ENCODE data around the gene TRAF3. TPM values are rescaled to one million over a fixed set of nuclear protein-coding genes. Genes with fewer than 3 reads are reported as not detected.
"Not testable (repeated sequence)": the region's sequence is repeated elsewhere in the genome, so short reads cannot be mapped to it uniquely, and the experiment has no call there.

TRAF3 gene
- total RNA-seq, 1 experiment from 2014 or later, result 11.2 TPM

GRCh38 chr14:102837120-102837519 is 59.9 kb downstream of the TRAF3 start:
- H3K36me3 Mint-ChIP-seq; H3K4me3 Mint-ChIP-seq; H3K27me3 Mint-ChIP-seq (ENCODE audit: low read depth); DNase-seq (ENCODE audit: low spot score); H3K27ac Mint-ChIP-seq; H3K9me3 Mint-ChIP-seq; ATAC-seq: not testable (repeated sequence)
- CTCF ChIA-PET, result interaction anchor here (0.7 kb wide), 1 partner anchor 142 kb away, joined by 3 read pairs; no protein-coding TSS in a partner anchor
- POLR2A ChIA-PET, result interaction anchor here (0.6 kb wide), 2 partner anchors 51 to 143 kb away, joined by 3 to 4 read pairs; no protein-coding TSS in a partner anchor
- TF ChIP-seq ZNF121 (CRISPR knock-in tag; IDR thresholded peaks at IDR 0.05), result peak; percentile 96
- peaks cover 64% of the 10 kb centered on the region for H3K4me1 Mint-ChIP-seq

GRCh38 chr14:102838501-102838900 is 61.3 kb downstream of the TRAF3 start:
- Mint-ChIP-seq H3K4me1 (peaks cover 57% of the 10 kb centered on the region), H3K27me3 (ENCODE audit: low read depth) (no peaks in the 10 kb centered on the region), H3K36me3 (no peaks in the 10 kb centered on the region), H3K27ac (peak overlapping the region; percentile 75), H3K9me3 (no peaks in the 10 kb centered on the region), H3K4me3 (no peak overlapping the region)
- CTCF ChIA-PET, result no interaction called here
- POLR2A ChIA-PET, result no interaction called here
- TF ChIP-seq EMX1 (CRISPR knock-in tag; IDR thresholded peaks at IDR 0.05) (no peak), NR1H2 (CRISPR knock-in tag; IDR thresholded peaks at IDR 0.05) (no peak), ZNF219 (CRISPR knock-in tag; IDR thresholded peaks at IDR 0.05; ENCODE audit: borderline replicate concordance) (no peak), ZNF416 (CRISPR knock-in tag; IDR thresholded peaks at IDR 0.05) (no peak), ZNF512 (CRISPR knock-in tag; IDR thresholded peaks at IDR 0.05; ENCODE audit: borderline replicate concordance) (no peak), E2F1 (CRISPR knock-in tag; IDR thresholded peaks at IDR 0.05) (no peak), GRHL2 (CRISPR knock-in tag; IDR thresholded peaks at IDR 0.05; ENCODE audit: insufficient replicate concordance, severe bottlenecking) (no peak), CREM (CRISPR knock-in tag; IDR thresholded peaks at IDR 0.05) (no peak), TCF7 (CRISPR knock-in tag; IDR thresholded peaks at IDR 0.05; ENCODE audit: low read depth) (no peak)
- DNase-seq (ENCODE audit: low spot score), result peak; percentile 41
- peak; percentile 86 for ATAC-seq

- ChIA-PET POLR2A (no interaction called here), CTCF (interaction anchor here (1.9 kb wide), 1 partner anchor 55 kb away, joined by 5 read pairs; no protein-coding TSS in a partner anchor)
- no peak overlapping the region for H3K27ac Mint-ChIP-seq
- TF ChIP-seq HMGXB4 (CRISPR knock-in tag; IDR thresholded peaks at IDR 0.05) (no peak), ZNF138 (CRISPR knock-in tag; conservative IDR thresholded peaks at IDR 0.05) (no peak), ZNF121 (CRISPR knock-in tag; IDR thresholded peaks at IDR 0.05) (peak; percentile 94), E2F4 (CRISPR knock-in tag; IDR thresholded peaks at IDR 0.05; ENCODE audit: borderline replicate concordance, low read depth) (no peak), USF2 (CRISPR knock-in tag; IDR thresholded peaks at IDR 0.05) (no peak), SMAD4 (CRISPR knock-in tag; IDR thresholded peaks at IDR 0.05) (no peak), CDX4 (CRISPR knock-in tag; IDR thresholded peaks at IDR 0.05; ENCODE audit: borderline replicate concordance) (no peak)
- ATAC-seq (no peak), DNase-seq (ENCODE audit: low spot score) (no peak)
- H3K36me3 Mint-ChIP-seq, result no peaks in the 10 kb centered on the region
- no peaks in the 10 kb centered on the region for H3K27me3 Mint-ChIP-seq (ENCODE audit: low read depth)
- H3K9me3 Mint-ChIP-seq, result no peaks in the 10 kb centered on the region
- H3K4me3 Mint-ChIP-seq, result no peak overlapping the region
- peaks cover 43% of the 10 kb centered on the region for H3K4me1 Mint-ChIP-seq
Observed at GRCh38 chr14:102840115-102840514, 62.9 kb downstream of the TRAF3 start.

Measured in WTC11 (cell line).